Endothelial cell of umbilical vein (primary cell): ENCODE measurements around the gene DKKL1. TPM values are rescaled to one million over a fixed set of nuclear protein-coding genes. Genes with fewer than 3 reads are reported as not detected.

Source experiments
- BruUV-seq: library from RNA; stranded (reverse); fragments of 400-500 nt; replicated peaks from 2 replicates; lab custom pipeline; 2021; lab: Mats Ljungman, UMichigan
- CTCF ChIA-PET: fragments of 300-600, 350-600 bp; sonication (Branson Sonifier 250); formaldehyde crosslinking; loops from one replicate; lab custom pipeline; 2021; ENCODE audit warnings: antibody characterized with exemption, inconsistent platforms; lab: Charles Lee
- POLR2A ChIA-PET: fragments of 300-600, 350-600 bp; sonication (Branson Sonifier 250); formaldehyde crosslinking; loops from one replicate; lab custom pipeline; 2021; ENCODE audit warnings: antibody characterized with exemption, inconsistent platforms; lab: Charles Lee
- DNase-seq: peaks from one replicate; pipeline ENCODE4 v3.0.0-alpha.2; 2011; ENCODE audit warnings: low read depth, low spot score
- FAIRE-seq: peaks from 2 replicates; lab custom pipeline; 2011; peaks lifted over from hg19 to GRCh38; lab: Jason Lieb, UNC
- H2AFZ ChIP-seq: 2 replicates; pipeline ENCODE4 v1.6.0; 2012; ENCODE audit warnings: low read depth, low read length, control low read depth, inconsistent platforms
- H3K27ac ChIP-seq: 2 replicates; pipeline ENCODE4 v1.5.1; 2011; ENCODE audit warnings: low read depth, mild to moderate bottlenecking, control low read depth, low read length, moderate library complexity; ENCODE audit not compliant: insufficient read depth
- H3K27me3 ChIP-seq, 2 experiments: 2 replicates each; pipeline versions ENCODE4 v1.6.0 to v1.6.1; 2011; ENCODE audit warnings: low read length in 2 of 2, mixed read lengths in 1 of 2; ENCODE audit not compliant: control insufficient read depth in 2 of 2, insufficient read depth in 2 of 2
- H3K36me3 ChIP-seq, 2 experiments: 2 replicates in 1 of 2; 3 replicates in 1 of 2; pipeline ENCODE4 v1.5.1; 2011; ENCODE audit warnings: low read length in 2 of 2, mild to moderate bottlenecking in 1 of 2, moderate library complexity in 1 of 2; ENCODE audit not compliant: control insufficient read depth in 2 of 2, insufficient read depth in 2 of 2; ENCODE audit errors: extremely low read depth in 1 of 2
- H3K4me1 ChIP-seq: 3 replicates; pipeline ENCODE4 v1.5.1; 2011; ENCODE audit warnings: mild to moderate bottlenecking, low read length; ENCODE audit not compliant: control insufficient read depth, insufficient read depth; ENCODE audit errors: extremely low read depth
- H3K4me2 ChIP-seq: 2 replicates; pipeline ENCODE4 v1.6.1; 2011; ENCODE audit warnings: low read length, control low read depth, mixed read lengths; ENCODE audit not compliant: insufficient read depth
- H3K4me3 ChIP-seq, 3 experiments: fragments of 200-600 bp in 1 of 3; sonication (generic), shearing (Covaris generic) in 1 of 3; replicated peaks in 1 of 3; 2 replicates each; pipeline ENCODE4 v1.5.1; 2011 to 2016; ENCODE audit warnings: control low read depth in 3 of 3, low read length in 3 of 3, mild to moderate bottlenecking in 2 of 3, inconsistent platforms in 1 of 3, low read depth in 1 of 3, moderate library complexity in 1 of 3; ENCODE audit not compliant: insufficient read depth in 1 of 3
- H3K79me2 ChIP-seq: 2 replicates; pipeline ENCODE4 v1.6.0; 2012; ENCODE audit warnings: low read length, inconsistent platforms; ENCODE audit not compliant: control insufficient read depth, insufficient read depth
- H3K9ac ChIP-seq: replicated peaks from 2 replicates; pipeline ENCODE3; 2011; ENCODE audit warnings: low read length, control low read depth; ENCODE audit not compliant: insufficient read depth; ENCODE audit errors: extremely low read depth
- H3K9me1 ChIP-seq: replicated peaks from 3 replicates; pipeline ENCODE4 v1.6.0; 2011; ENCODE audit warnings: mild to moderate bottlenecking, low read length; ENCODE audit not compliant: control insufficient read depth, insufficient read depth; ENCODE audit errors: extremely low read depth
- H3K9me3 ChIP-seq: replicated peaks from 2 replicates; pipeline ENCODE4 v1.5.1; 2012; ENCODE audit warnings: low read length, inconsistent platforms; ENCODE audit not compliant: control insufficient read depth, insufficient read depth
- H4K20me1 ChIP-seq: replicated peaks from 2 replicates; pipeline ENCODE3; 2011; ENCODE audit warnings: mild to moderate bottlenecking, low read length; ENCODE audit not compliant: control insufficient read depth, insufficient read depth; ENCODE audit errors: extremely low read depth
- EZH2 ChIP-seq: IDR thresholded peaks from 2 replicates; pipeline ENCODE4 v1.6.1; 2012; ENCODE audit warnings: borderline replicate concordance, low read depth, mild to moderate bottlenecking, moderate library complexity, low read length, inconsistent platforms; ENCODE audit not compliant: severe bottlenecking
- FOS ChIP-seq: IDR thresholded peaks from 2 replicates; pipeline ENCODE4 v1.6.1; 2011; ENCODE audit warnings: mild to moderate bottlenecking, low read length, moderate library complexity, borderline replicate concordance; ENCODE audit not compliant: insufficient read depth
- GATA2 ChIP-seq: IDR thresholded peaks from 2 replicates; pipeline ENCODE4 v1.7.0; 2011; ENCODE audit warnings: low read depth, mild to moderate bottlenecking, moderate library complexity, mixed read lengths, low read length; ENCODE audit not compliant: insufficient read length, insufficient read depth
- JUN ChIP-seq: IDR thresholded peaks from 2 replicates; pipeline ENCODE4 v1.6.1; 2011; ENCODE audit warnings: borderline replicate concordance, low read depth; ENCODE audit not compliant: insufficient read length, insufficient read depth
- MAX ChIP-seq: IDR thresholded peaks from 2 replicates; pipeline ENCODE4 v1.6.1; 2011; ENCODE audit not compliant: insufficient read depth, insufficient read length
- MYC ChIP-seq: IDR thresholded peaks from one replicate; pipeline ENCODE4 v1.6.1; 2011; ENCODE audit warnings: mild to moderate bottlenecking, low read depth, low read length
- POLR2A ChIP-seq: IDR thresholded peaks from 2 replicates; pipeline ENCODE4 v1.6.1; 2012; ENCODE audit warnings: low read depth, mild to moderate bottlenecking, control low read depth, low read length
- POLR2AphosphoS5 ChIP-seq: IDR thresholded peaks from 2 replicates; pipeline ENCODE4 v1.6.1; 2012; ENCODE audit warnings: low read depth, mild to moderate bottlenecking, control low read depth, low read length, moderate library complexity; ENCODE audit not compliant: insufficient read depth
- dilution Hi-C: fragments of 300-500 bp; cut with MboI; formaldehyde crosslinking; loops from one replicate; pipeline ENCODE4 v1.15.0; 2019; ENCODE audit warnings: low sequenced_read_pairs; ENCODE audit not compliant: extremely low pct_ligation_motif_present
- intact Hi-C: fragments of 100-400 bp; cut with micrococcal nuclease; formaldehyde crosslinking; loops from one replicate; pipeline ENCODE4 v1.10.0; 2022
- polyA plus RNA-seq, 4 experiments: library from polyadenylated mRNA; depleted of rRNA in 3 of 4; stranded (reverse) in 3 of 4; unstranded in 1 of 4; fragments of >200 nt; gene quantifications; 2 replicates each; pipeline versions ENCODE4 v1.2.1 to v1.2.3, GENCODE V29; 2011 to 2012; ENCODE audit warnings: missing spikeins in 1 of 4
- total RNA-seq: library from RNA; stranded (reverse); gene quantifications from 2 replicates; pipeline ENCODE4 v1.2.3, GENCODE V29; 2021
- TF ChIP-seq, protein P1 (sequence below), 2 donors: IDR thresholded peaks; 1 replicate in 1 of 2; 2 replicates in 1 of 2; pipeline ENCODE4 v1.5.1; 2011; ENCODE audit warnings: low read length in 2 of 2, mild to moderate bottlenecking in 2 of 2, moderate library complexity in 2 of 2, control low read depth in 1 of 2, inconsistent platforms in 1 of 2, low read depth in 1 of 2; ENCODE audit not compliant: insufficient read depth in 1 of 2; ENCODE audit errors: extremely low read depth in 1 of 2

Gene DKKL1
- total and polyA plus RNA-seq, 2 donors (not counting 3 experiments of a cell fraction or from before 2014, with no cell fraction given): 0.21 TPM; not detected in 1

- no peak overlapping the region for H3K9ac ChIP-seq
- no peaks in the 10 kb centered on the region for H3K9me1 ChIP-seq
- FAIRE-seq (no peak), DNase-seq (no peak)
- ChIA-PET CTCF (interaction anchor here (1.8 kb wide), 1 partner anchor 17 kb away, joined by 5 read pairs; no protein-coding TSS in a partner anchor), POLR2A (no interaction called here)
- no peaks in the 10 kb centered on the region for H3K79me2 ChIP-seq
- BruUV-seq: no TSS peak
- H3K27ac ChIP-seq: no peak overlapping the region
- H3K4me3 ChIP-seq: no peak overlapping the region
- TF ChIP-seq POLR2AphosphoS5 (no peak), EZH2 (no peak), JUN (no peak), MYC (no peak), GATA2 (no peak), MAX (no peak), POLR2A (no peak), FOS (no peak)
- TF ChIP-seq, protein P1, sequence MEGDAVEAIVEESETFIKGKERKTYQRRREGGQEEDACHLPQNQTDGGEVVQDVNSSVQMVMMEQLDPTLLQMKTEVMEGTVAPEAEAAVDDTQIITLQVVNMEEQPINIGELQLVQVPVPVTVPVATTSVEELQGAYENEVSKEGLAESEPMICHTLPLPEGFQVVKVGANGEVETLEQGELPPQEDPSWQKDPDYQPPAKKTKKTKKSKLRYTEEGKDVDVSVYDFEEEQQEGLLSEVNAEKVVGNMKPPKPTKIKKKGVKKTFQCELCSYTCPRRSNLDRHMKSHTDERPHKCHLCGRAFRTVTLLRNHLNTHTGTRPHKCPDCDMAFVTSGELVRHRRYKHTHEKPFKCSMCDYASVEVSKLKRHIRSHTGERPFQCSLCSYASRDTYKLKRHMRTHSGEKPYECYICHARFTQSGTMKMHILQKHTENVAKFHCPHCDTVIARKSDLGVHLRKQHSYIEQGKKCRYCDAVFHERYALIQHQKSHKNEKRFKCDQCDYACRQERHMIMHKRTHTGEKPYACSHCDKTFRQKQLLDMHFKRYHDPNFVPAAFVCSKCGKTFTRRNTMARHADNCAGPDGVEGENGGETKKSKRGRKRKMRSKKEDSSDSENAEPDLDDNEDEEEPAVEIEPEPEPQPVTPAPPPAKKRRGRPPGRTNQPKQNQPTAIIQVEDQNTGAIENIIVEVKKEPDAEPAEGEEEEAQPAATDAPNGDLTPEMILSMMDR (IDR thresholded peaks at IDR 0.05; ENCODE audit: extremely low read depth in 1 of 2, insufficient read depth in 1 of 2, low read depth in 1 of 2, low read length in 2 of 2): no peak
- H3K4me1 ChIP-seq: peaks cover 8% of the 10 kb centered on the region
- no peaks in the 10 kb centered on the region for H4K20me1 ChIP-seq
- no peaks in the 10 kb centered on the region for H3K27me3 ChIP-seq
- H2AFZ ChIP-seq: no peak overlapping the region
- no peak overlapping the region for H3K4me2 ChIP-seq
- dilution Hi-C loops (no loop called here), intact Hi-C loops (no loop called here)
- peaks cover 33 to 64% of the 10 kb centered on the region in 2 experiments for H3K36me3 ChIP-seq
- no peaks in the 10 kb centered on the region for H3K9me3 ChIP-seq
Measured at GRCh38 chr19:49344505-49345423, 18.9 kb upstream of the DKKL1 start.
